Kasumi-1 (cell line): ENCODE measurements around the gene NABP1.

ENCODE experiments used
- DNase-seq, 2 experiments: peaks; one replicate each; lab custom pipeline; 2025; lab: John Stamatoyannopoulos, UW

The NABP1 gene

GRCh38 chr2:191649519-191649918, 28.4 kb upstream of the NABP1 start:
- DNase-seq, result no peak

DNA sequence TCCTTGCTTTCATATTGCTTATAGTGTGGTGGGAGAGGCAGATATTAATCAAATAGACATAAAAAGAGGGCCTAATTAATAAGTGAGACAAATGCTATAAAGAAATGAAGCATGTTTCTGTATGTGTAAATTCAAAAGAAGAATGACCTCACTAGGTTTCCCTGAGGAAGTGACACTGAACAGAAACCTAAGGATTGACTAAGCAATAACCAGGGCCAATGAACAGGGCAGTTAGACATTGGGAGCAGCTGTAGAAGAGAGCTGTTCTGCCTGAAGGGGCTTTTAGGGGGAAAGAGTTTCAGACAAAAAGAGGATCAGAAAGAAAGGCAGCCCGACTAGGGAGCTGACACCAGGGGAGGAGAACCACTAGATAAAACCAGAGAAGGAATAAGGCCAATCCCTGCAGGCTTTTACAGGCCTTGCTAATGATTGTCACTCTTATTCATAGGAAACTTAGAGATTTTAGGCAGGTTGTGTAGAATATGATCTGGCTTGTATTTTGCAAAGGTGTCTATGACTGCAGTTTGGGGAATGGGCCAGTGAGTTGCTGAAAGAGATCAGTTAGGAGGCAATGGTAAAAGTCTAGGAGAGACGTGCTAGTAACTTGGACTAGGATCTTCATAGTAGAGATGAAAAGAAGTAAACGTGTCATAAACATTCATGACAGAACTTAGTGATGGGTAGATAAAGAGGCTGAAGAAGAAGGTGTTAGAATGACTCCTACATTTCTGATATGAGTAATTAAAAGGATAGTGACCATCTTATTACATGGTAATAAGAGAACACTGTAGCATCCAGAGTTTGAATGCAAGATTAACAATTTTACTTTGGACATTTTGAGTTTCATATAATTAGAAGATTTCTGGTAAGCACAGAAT, 26.8 kb upstream of the NABP1 start:
- DNase-seq, result no peak

GRCh38 chr2:191653667-191654391, 24.1 kb upstream of the NABP1 start:
- DNase-seq, result no peak

GRCh38 chr2:191656391-191656790, 21.5 kb upstream of the NABP1 start:
- no peak for DNase-seq

DNA sequence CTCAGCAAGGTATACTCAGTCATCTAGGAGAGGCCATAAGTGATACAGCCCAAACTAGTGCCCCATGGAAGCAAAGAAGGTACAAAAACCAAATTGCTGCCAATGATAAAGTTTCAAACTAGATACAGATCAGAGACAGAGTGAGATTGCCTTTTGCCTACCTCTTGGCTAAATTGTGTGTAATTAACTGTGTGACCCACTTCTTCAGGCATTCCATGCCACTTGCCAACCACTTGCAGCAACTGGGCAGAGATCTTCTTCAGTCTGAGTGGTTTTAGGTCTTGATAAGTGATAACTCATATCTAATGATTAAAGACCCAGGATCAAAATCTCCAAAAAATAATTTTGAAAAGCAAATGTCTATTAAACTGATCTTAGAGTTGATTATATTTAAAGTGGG, 21.1 kb upstream of the NABP1 start:
- no peak for DNase-seq

DNA sequence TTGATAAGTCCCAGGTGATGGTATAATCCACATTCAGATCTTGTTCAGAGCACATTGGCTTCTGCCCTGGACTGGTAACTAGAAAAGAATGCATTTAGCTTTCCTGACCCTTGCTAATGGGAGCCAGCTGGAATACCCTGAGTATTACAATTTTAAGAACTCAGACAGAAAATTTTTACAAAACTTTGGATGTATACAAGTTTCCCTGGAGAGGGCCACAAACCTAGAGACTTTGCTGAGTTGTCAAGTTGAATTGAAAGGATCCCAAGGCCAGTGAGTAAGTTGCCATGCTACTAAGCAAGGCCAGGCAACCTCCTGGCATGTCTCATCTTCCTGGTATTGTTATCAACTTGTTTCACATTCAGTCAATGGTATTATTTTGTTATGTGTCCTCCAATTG, 20.0 kb upstream of the NABP1 start:
- DNase-seq, result no peak

- DNase-seq, result no peak
These were observed 18.7 kb upstream of the NABP1 start for GRCh38 chr2:191659198-191659597.

DNA sequence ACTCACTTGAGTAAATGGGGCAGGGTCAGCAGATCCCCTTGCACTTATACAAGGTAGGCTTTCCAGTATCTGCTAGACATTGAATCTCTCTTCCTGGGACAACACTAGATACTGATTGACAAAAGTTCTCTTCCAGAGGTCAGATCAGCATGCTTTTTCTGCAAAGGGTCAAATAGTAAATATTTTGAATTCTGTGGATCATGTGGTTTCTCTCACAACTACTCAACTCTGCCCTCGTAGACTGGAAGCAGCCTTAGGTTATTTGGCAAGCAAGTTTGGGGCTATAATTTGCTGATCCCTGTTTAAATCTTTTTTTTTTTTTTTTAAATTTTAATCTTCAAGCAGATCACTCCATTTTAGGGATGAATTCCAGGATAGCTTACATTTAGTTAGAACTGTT, 17.4 kb upstream of the NABP1 start:
- DNase-seq, result no peak

DNA sequence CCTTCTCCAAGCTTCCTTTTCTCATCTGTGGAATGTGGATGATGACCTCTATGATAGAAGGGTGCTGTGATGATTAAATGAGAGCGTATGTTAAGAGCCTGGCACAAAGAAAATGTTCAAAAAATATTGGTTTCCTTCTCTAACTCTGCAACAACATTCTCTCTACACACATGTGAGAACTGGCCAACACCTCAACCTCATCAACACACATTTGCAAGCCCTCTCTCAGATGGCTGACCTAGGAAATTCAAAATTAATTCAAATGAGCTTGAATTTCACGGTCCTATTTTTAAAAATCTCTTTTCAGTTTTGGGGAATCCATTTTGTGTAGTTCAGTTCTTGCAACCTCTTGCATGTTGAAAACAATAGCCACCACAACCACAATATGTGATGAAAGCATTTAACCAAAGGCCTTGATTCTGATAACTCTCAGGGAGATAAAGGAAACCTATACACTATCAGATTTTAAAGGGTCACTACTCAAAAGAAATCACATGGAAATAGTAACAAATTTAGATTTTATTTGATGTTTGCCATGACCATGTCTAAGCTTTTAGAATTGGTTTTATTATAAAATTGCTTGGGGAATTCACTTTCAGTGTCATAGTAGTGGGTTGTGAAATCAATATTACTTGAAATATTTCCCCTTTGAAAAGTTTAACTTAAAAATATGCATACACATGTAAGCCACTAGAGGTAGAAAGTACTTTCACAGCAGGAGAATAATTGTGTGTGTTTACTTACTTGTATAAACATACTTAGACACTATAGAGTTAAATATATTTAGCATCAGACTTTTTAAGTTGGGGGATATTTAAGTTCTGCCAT, 16.6 kb upstream of the NABP1 start:
- no peak for DNase-seq

DNA sequence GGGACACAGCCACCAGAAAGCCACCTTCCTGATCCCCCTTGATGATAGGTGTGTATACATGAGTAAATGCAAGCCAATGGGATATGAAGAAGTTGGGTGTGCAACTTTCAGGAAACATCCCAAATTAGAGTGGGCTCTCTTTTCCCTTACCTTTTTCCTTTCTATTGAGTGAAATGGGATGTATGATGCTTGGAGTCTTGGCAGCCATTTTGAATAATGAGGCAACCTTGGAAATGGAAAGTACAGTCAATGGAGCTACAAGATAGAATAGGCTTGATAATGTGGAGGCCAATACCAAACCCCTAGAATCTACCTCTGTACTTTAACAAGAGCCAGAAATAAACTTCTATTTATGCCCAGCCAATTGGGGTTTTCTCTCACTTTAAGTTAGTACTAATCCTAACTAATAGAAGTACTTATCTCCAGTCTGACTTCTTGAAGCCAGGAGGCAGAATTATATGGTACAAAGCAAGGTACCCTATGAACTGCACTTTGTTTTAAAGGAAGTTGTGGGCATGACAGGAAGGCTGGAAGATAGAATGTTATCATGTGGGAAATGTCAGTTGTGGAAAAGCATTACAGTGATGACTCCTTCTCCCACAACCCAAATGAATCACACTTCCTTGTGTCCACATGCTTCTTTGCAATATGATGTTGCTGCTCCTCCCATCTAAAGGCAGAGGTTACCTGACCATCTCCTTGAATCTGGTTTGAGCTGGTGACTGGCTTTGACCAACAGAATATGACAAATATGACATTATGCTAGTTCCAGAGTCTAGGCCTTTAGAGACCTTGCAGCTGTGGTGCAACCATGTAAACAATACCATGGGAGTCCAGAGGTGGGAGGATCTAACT, 12.9 kb upstream of the NABP1 start:
- DNase-seq, result peak; percentile 98 to 99

DNA sequence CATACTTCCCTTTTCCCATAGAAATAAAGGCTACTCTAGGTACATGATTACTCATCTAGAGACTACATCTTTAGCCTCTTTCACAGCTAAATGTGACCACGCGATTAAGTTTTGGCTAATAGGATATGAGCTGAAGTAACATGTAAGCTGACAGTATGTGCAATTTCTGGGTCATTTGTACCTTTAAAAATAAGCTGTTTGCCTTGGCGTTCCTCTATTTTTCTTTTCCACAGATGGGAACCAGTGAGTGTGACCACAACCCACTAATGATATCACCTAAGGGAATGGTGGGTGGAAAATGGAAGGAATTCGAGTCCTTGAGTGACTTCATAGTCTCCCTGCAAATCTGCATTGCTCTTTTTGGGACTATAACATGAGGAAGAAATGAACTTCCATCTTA, 11.7 kb upstream of the NABP1 start:
- DNase-seq, result no peak

DNA sequence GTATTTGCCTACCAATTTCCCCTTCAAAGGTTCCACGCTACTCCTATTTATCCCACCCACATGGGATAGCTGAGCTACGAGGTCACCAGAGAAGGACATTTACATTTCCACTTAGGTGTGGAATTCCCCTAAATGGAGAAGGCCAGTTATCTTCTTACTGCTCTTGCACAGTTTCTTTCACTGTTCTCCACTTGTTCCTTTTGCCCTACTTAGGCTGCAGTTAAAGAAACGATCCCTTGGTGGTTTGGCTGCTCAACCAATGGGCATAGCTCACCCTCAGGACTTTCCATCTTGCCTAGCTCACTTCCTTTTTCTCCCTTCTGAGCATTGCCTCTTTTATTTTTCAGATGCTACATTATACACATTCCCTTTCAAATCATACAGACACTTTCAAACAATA, 11.2 kb upstream of the NABP1 start:
- peak; percentile 97 to 98 for DNase-seq

DNA sequence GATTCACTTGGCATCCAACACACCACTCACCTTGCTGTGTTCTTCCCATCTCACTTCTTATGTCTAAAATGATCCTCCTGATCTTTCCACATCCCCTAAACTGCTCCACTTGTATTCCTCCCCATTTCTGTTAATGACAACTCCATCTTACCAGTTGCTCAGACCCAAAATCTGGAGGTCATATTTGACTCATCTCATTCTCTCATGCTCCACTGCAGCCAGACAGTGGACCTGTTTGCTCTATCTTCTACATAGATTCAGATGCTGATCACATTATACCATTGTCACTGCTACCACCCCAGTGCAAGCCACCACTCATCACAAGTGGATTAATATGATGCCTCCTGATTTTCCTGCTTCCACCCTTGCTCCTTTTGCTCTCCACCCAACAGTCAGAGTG, 7.9 kb upstream of the NABP1 start:
- no peak for DNase-seq

DNA sequence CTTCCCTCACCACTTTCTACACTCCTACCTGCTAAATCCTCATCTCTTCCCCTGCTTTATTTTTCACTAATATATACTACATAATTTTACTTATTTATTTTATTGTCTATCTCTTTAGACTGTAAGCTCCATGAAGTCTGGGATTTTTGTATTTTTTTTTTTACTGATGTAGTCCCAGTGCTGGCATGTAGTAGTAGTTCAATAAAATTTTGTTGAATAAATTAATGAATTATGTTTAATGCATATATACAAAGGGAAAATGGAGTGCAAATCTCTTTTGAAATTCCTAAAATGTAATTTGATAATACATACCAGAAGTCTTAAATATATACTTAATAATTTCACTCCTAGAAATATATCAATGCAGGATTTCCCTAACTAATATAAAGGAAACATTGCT, 7.1 kb upstream of the NABP1 start:
- DNase-seq, result no peak

DNA sequence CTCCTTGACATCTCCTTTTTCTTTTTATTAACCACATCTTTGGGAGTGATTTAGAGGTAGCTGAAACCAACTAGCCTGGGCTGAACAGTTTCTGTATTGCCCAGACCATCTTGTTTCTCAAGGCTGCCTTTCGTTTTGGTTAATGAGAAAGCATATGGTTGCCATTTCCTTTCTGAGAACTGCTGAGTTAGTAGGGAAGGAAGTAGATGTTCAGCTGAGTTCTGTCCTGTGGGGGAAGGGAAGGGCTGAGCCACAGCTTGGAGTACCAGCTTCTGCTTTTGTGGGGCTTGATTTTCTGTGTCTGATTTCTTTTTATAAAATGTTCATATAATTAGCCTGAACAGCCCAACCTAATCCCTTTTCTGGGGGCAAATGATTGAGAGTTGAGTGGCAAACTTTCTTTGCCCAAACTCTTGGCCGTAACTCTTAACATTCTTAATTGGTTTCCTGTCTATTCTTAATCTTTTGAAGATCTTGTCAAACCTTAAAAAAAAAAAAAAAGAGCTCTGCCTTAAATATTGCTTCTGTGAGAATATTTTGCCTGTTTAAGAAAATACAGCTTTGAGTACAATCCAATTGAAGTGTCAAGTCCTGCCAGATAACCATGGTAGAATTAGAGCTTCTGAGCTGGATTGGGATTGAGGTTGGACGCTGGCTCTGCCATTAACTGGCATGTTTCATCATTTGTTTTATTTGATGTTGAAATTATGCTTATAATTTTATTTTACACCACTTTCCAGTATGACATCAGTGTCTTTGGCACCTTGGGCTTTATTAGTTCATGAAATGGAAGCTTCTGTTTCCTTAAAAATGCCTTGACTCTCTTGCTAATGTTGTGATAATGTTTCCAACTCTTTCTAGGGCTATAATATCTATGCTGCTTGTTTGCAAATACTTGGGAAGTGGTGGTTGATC, 1.9 kb upstream of the NABP1 start:
- peak; percentile 100 for DNase-seq

- DNase-seq, result peak; percentile 81 to 82
These were observed 918 bp upstream of the NABP1 start for GRCh38 chr2:191676790-191677645.

DNA sequence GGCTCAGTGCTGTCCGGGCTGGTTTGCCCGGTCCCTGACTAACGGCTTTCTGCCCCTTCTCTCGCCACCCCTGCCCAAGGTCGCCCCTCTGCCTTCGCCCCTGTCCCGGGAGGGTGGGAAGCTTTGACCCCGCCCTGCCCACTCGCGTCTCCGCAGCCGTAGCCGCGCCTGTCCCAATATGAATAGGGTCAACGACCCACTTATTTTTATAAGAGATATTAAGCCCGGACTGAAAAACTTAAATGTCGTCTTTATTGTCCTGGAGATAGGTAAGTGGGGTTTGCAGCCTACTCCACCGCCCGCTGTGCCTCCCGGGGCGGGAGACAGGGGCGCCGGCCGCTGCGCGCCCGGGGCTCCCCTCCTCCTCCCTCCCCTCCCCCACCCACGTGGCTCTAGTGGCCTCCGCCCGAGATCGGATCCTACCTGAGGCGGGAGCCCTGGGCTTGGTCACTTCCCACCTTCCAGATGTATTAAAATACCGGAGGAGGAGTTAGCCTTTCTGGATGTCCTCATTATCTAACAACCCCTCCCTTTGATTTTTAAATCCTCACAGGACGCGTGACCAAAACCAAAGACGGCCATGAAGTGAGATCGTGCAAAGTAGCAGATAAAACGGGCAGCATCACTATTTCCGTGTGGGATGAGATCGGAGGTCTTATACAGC, 633 bp downstream of the NABP1 start:
- peak; percentile 58 to 69 for DNase-seq

DNA sequence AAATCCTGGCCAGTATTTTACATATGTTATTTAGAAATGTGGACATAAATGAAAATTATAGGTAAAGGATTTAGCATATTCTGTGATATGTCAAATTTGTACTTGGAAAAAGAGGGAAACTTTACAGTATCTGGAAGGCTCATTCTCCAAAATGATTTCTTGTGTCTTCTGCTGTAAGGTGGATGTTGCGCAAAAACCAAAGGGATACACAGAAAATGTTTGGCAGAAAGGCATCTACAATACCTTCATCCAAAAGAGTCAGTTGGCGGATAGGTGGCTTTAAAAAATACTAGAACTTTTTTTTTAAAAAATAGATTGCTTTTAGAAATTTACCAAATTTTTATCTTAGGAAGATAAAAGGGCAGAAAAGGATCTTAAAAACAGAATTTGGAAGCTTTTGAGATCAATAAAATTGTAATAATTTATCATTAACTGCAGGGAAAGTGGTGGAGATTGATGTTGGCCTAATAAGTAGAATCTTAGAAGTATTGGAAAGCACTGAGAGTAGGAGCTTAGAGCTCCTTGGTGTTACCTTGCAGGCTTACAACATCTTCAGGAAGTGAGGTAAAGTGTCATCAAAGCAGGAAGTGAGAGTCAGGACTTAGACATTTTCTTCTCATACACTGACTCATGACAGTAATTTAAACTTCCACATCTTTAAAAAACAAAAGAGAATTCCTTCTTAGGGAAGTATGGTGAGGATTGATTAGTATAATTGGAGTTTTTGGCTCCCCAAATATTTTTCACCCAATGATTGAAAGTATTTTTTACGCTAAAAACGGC, 2.1 kb downstream of the NABP1 start:
- peak; percentile 75 to 76 for DNase-seq
